Measurements from ENCODE around the gene CCR2. TPM values are rescaled to one million over a fixed set of nuclear protein-coding genes. Genes with fewer than 3 reads are reported as not detected.
"Not testable (repeated sequence)": the region's sequence is repeated elsewhere in the genome, so short reads cannot be mapped to it uniquely, and the experiment has no call there.

CCR2 gene
- 19.8 and 19.9 TPM in 2 replicates for total RNA-seq

DNA sequence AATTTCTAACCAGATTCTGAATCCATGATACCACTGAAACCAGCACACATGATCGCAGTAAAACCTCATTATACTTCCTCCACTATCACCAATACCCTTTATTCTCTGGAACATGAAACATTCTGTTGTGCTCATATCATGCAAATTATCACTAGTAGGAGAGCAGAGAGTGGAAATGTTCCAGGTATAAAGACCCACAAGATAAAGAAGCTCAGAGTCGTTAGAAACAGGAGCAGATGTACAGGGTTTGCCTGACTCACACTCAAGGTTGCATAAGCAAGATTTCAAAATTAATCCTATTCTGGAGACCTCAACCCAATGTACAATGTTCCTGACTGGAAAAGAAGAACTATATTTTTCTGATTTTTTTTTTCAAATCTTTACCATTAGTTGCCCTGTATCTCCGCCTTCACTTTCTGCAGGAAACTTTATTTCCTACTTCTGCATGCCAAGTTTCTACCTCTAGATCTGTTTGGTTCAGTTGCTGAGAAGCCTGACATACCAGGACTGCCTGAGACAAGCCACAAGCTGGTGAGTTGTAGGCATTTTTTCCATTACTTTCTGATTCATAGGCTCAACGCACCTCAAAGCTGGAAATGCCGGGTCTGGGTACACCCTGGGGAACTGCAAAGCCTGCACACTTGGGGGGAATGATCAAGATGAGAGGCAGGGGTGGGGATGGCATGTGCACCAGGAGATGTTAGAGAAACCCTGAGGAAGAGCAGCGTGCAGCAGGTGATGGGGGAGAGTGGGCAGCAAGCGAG lies at the start of gene CCR2:
Gene CCR2, plus strand, starts transcription at position 465 of the 764 bp plus-strand sequence. CDS start 3,417 bp downstream, outside the sequence.
- intact Hi-C loops (cut with micrococcal nuclease): no loop called here

DNA sequence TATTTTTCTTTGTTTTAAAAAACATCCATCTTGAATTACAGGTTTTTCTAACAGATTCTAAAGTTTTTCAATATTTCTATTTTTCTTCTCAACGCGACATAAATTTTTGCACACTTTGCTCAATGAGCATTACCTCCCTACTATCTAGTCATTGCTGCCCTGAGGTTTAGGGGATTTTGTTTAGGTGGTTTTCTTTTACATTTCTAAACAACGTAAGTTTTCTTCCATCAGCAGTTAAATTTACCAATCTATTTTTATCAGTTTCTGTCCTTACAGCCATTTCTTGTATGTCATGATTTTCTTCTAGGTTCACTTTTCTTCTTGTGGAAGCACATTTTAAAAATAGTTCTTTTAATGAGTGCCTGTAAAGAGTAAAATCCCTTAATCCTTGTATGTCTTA lies 49.2 kb upstream of the CCR2 start:
- intact Hi-C loops (cut with micrococcal nuclease): no loop called here

- intact Hi-C loops (cut with micrococcal nuclease): no loop called here
These were observed 40.9 kb upstream of the CCR2 start for GRCh38 chr3:46312991-46313390.

DNA sequence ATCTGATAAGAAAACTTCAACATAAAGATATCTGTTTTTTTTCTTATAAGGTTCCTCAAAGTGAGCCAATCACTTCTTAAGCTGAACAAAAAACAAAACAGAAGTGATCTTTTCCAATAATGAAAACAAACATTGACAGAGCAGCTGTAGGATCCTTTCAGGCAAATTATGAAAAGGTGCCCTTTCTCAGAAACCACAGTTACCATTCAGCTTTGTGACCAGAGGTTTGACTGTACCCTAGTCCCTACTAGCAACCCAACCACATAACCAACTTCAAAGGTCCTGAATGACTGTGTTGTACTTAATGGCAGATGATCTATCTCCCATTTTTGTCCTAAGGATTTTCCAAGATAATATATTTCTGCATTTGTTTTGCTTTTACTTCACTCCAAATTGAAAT lies 39.4 kb upstream of the CCR2 start:
- intact Hi-C loops (cut with micrococcal nuclease): no loop called here

DNA sequence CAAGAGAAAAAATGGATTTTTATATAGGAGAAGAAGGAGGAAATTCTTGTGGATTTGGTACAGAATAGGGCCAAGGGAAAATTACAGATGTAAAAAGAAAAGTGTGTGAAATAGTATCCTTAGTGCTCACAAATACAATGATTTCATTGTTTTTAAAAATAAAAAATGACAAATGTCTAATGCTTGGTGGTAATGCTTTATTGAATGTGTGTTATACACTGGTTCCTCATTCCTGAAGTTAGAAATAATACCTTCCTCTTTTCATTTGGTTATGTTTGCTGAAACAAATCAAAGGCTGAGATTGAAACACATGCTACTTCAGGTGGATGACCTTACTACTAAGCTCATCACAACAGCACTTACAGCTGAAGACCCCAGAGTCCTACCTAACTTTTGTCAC lies 37.7 kb upstream of the CCR2 start:
- intact Hi-C loops (cut with micrococcal nuclease): no loop called here

DNA sequence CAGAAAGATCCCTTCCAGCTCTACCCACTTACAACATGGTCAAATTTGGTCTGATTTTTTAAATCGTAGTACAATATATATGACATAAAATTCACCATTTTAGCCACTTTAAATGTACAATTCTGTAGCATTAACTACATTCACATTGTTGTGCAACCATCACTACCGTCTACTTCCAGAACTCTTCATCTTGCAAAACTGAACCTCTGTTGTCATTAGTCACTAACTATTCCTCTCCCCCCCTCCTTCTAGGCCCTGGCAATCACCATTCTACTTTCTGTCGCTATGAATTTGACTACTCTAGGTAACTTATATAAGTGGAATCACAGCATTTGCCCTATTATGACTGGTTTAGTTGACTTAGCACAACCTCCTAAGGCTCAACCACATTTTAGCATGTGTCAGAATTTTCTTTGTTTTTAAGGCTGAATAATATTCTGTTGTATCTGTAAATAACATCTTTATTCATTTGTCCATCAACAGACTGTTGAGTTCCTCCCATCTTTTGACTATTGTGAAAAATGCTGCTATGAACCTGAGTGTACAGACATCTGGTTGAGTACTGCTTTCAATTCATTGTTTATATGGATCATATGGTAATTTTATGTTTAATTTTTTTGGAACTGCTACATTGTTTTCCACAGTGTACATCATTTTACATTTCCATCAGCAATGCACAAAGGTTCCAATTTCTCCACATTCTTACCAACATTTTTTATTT lies 35.5 kb upstream of the CCR2 start:
- intact Hi-C loops (cut with micrococcal nuclease): no loop called here

DNA sequence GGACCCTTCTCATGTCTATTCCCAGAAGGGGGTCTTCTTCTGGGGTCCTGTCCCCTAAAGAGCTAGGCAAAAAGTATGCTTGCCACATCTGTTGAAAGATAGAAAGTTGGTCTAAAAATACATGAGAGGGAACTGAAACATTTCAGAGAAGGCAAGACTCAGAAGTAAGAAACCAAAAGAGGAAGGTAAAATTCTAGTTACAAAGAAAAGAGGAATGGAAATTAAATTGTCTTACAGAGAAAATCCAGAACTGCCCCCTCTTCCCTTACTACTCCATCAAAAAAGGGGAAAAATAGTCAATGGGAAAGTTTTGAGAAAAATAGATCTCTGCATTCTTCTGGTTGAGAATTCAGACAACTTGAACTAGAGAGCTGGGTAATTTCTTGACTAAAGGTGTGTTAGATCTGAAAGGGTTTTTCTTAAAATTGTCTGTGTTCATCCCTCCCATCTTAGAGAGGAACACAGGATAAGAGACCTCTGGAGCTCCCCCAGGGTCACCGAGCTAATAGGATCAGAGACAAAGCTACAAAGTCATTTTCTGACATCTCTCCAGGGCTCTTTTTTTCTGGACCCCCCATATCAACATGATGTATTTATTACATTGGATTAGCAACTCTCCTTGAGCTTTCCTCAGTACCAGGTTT lies 32.3 kb upstream of the CCR2 start:
- intact Hi-C loops (cut with micrococcal nuclease): no loop called here

DNA sequence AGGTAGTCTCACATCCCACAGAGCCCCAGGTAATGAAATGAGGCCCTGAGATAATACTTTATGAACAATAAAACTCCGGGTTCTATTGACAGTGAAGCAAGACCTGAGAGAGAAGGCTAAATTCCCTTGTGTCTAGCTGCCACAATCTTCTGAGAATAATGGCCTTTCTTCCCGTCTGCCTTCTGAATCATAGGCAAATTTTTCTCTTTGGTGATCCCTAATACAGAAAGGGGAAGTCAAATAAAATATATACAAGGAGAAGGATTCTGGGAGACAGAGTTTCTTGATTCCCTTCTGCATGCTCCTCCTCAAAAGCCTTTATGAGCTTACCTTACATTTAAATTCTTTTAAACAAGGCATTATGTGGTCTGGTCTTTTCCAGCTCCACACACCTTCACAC lies 29.9 kb upstream of the CCR2 start:
- intact Hi-C loops (cut with micrococcal nuclease): no loop called here

- intact Hi-C loops (cut with micrococcal nuclease): no loop called here
These were observed 28.1 kb upstream of the CCR2 start for GRCh38 chr3:46325645-46326300.

DNA sequence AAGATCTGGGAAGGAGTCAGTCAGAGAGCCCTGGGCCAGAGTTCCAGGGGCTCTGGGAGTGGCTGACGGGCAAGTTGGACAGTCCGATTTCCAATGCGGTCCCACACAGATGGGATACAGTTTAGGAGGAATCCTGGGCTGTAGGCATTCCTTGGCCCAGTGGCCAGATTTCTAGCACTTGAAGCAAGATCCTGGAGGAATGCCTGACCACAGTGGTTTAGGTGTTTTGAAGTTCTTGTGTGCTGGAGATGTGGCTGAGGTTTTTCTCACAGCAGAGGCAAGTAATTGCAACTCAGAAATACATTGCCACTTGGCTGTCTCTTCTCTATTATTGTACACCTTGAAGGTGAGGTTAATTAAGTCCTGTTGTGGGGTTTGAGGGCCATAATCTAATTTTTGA lies 23.2 kb upstream of the CCR2 start:
- intact Hi-C loops (cut with micrococcal nuclease): not testable (repeated sequence)

DNA sequence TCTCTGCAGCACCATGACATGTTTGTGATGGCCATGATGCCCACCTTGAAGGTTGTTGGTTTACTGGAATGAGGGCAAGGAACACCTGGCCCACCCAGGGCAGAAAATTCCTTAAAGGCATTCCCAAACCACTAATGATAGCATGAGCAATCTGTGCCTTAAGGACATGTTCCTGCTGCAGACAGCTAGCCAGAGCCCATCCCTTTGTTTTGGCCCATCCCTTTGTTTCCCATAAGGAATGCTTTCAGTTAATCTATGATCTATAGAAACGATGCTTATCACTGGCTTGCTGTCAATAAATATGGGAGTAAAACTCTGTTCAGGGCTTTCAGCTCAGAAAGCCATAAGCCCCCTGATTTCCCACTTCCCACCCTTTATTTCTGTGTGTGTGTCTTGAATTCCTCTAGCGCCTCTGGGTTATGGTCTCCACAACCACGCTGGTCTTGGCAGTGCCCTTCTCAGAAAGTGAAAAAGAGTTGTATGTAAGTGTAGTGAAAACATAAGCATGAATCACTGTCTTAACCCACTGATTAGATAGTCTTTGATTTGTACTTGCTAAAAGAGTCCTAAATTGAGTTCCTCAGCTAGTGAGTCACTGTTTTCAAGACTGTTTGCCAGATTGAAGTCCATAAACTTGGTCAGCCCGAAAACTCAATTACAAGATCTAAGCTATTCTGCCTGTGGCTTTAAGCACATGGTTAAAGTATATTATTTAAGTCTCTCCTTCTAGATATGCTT lies 19.0 kb upstream of the CCR2 start:
- intact Hi-C loops (cut with micrococcal nuclease): no loop called here

DNA sequence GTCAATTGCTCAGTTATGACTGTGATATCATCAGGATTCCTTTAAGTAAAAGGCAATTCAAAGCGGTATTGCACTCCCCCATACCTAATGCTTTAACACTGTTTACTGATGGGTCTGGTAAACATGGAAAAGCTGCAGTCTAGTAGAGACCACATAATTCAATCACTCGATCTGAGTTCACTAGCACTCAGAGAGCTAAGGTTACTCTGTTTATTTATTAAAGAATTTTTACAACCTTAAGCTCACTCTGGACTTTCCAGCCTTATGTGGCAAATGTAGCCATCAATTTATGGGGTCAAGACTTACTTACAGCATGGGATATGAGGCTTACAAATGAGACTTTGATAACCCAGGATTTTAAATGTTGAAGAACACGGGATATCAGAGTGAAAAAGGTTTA lies 18.4 kb upstream of the CCR2 start:
- intact Hi-C loops (cut with micrococcal nuclease): no loop called here

DNA sequence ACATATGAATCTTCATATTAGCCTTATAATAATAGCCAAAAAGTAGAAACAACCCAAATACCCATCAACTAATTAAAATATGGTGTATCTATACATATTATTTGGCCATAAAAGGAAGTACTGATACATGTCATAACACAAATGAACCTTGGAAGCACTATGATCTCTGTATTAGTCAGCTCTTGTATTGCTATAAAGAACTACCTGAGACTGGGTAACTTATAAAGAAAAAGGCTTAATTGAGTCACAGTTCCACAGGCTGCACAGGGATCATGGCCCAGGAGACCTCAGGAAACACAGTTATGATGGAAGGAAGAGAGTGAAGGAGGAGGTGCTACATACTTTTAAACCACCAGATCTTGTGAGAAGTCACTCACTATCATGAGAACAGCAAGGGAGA lies 16.0 kb upstream of the CCR2 start:
- intact Hi-C loops (cut with micrococcal nuclease): no loop called here

GRCh38 chr3:46338840-46339239 lies 15.1 kb upstream of the CCR2 start:
- intact Hi-C loops (cut with micrococcal nuclease): no loop called here

- intact Hi-C loops (cut with micrococcal nuclease): no loop called here
These were observed 9.4 kb upstream of the CCR2 start for GRCh38 chr3:46344476-46344875.

- intact Hi-C loops (cut with micrococcal nuclease): loop anchor here (2.0 kb wide), 1 partner anchor 64 kb away; no protein-coding TSS in a partner anchor
These were observed 5.0 kb upstream of the CCR2 start for GRCh38 chr3:46348823-46349482.

DNA sequence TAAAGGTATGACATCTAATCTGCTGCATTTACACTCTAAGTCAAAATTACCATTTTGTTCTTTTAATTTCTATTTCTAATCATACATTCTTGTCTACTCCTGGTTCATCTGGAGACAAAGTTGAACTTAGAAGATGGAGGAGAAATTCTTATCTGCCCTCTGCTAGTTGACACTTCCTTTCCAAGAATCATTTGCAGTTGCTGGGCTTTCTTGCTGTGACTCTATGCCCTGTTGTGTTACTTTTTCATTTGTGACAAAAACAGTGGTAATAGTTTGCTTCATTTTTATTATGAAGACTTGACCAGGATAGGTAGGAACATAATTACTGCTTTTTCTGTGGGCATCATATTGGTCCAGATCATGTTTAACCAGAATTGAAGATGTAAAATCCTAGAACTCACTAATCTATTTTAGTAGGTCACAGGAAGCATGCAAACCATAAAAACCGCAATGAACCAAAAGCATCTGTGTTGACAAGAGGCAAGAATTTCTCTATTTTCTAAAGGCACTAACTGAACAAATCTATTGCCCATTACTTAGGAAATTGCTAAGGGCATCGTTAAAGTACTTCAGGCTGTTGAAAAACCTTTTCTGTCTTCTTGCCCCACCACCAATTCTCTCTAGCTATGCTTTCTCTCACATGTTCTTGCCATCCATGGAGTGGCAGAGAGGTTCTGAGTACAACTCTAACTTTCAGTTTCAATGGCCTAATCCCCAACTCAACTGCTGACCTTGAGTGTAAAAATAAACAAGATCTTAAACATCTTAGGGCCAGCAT lies 4.2 kb upstream of the CCR2 start:
- intact Hi-C loops (cut with micrococcal nuclease): loop anchor here (1.0 to 2.0 kb wide), 2 partner anchors 21 to 65 kb away; partner anchors contain the start of gene CCR5

GRCh38 chr3:46350262-46350565 lies 3.7 kb upstream of the CCR2 start:
- intact Hi-C loops (cut with micrococcal nuclease): loop anchor here (1.0 kb wide), 1 partner anchor 20 kb away; the partner anchor contains the start of gene CCR5

DNA sequence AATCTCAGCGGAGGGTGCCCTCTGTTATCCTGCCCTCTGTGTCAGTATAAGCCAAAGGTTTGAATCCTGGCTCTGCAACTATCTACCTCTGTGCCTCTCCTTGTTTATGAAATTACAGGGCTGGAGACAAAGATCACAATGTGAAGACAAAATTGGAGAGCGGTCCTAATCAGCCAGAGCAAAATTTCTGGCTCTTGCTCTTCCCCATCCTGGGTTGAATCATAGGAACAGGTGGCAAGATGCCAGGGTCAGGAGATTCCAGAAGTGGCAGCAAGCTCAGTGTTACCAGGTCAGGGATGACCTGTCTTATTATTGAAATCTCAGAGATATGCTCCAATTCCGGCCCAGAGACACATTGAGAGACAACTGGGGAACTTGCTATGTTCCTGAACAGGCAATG lies 2.3 kb upstream of the CCR2 start:
- intact Hi-C loops (cut with micrococcal nuclease): no loop called here

- intact Hi-C loops (cut with micrococcal nuclease): no loop called here
These were observed 821 bp upstream of the CCR2 start for GRCh38 chr3:46353090-46353489.

All from T-helper 2 cell treated with Interferon-gamma antibody and Interleukin-4, amounts not matched to agents 100 ng/mL and 5 ng/mL, for 36 hours (primary cell).